GM12892 (cell line): ENCODE measurements around the gene C1QTNF7.

Experiments
- POLR2A ChIP-seq: IDR thresholded peaks from 2 replicates; pipeline ENCODE4 v1.6.1; 2011; ENCODE audit warnings: low read depth, low read length, control low read depth
- POLR2AphosphoS5 ChIP-seq: IDR thresholded peaks from 2 replicates; pipeline ENCODE4 v1.6.1; 2011; ENCODE audit warnings: low read depth, low read length, control low read depth
- TAF1 ChIP-seq: IDR thresholded peaks from 2 replicates; pipeline ENCODE4 v1.6.1; 2011; ENCODE audit warnings: low read depth, mild to moderate bottlenecking, control low read depth, low read length, borderline replicate concordance

GRCh38 chr4:15488136-15488535, 60.3 kb downstream of the C1QTNF7 start:
- TF ChIP-seq POLR2A (no peak), POLR2AphosphoS5 (no peak), TAF1 (no peak)
